ENCODE data around the gene PRCP.

The PRCP gene

DNA sequence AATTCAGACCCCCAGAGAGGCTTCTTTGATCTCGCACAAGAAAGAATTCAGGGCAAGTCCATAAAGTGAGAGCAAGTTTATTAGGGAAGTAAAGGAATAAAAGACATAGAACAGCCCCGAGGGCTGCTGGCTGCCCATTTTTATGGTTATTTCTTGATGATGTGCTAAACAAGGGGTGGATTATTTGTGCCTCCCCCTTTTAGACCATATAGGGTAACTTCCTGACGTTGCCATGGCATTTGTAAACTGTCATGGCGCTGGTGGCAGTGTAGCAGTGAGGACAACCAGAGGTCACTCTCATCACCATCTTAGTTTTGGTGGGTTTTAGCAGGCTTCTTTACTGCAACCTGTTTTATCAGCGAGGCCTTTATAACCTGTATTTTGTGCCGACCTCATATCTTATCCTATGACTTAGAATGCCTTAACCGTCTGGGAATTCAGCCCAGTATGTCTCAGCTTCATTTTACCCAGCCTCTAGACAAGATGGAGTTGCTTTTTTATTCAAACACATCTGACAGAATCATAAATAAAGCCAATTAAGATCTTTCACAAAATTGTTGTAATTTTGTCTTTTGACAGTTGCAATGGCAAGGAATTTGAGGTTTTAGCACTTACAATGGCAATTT is 8.9 kb upstream of the PRCP start:
- in situ Hi-C loops (cut with HindIII; ENCODE audit: low pct_ligation_motif_present, low sequenced_read_pairs), result loop anchor here (25.0 kb wide), 1 partner anchor 253 kb away; the partner anchor contains the start of gene PCF11
- no peaks in the 10 kb centered on the region for H3K36me3 ChIP-seq (replicated peaks)
- peak; percentile 22 for DNase-seq

GRCh38 chr11:82908311-82908710 is 8.1 kb upstream of the PRCP start:
- no peak overlapping the region for H3K4me3 ChIP-seq (ENCODE audit: low read depth, low read length)
- in situ Hi-C loops (cut with HindIII; ENCODE audit: low pct_ligation_motif_present, low sequenced_read_pairs), result loop anchor here (25.0 kb wide), 1 partner anchor 254 kb away; the partner anchor contains the start of gene PCF11
- H3K27me3 ChIP-seq (replicated peaks), result no peaks in the 10 kb centered on the region
- no peaks in the 10 kb centered on the region for H3K36me3 ChIP-seq (replicated peaks)
- DNase-seq, result no peak
- TF ChIP-seq CTCF (IDR thresholded peaks at IDR 0.05; ENCODE audit: low read depth, low read length, missing control alignments), result no peak
- no peak overlapping the region for H3K27ac ChIP-seq

More for the DNA sequence above, 8.9 kb upstream of the PRCP start:
- no peak overlapping the region for H3K27ac ChIP-seq
- no peak for TF ChIP-seq CTCF (IDR thresholded peaks at IDR 0.05; ENCODE audit: low read depth, low read length, missing control alignments)
- H3K4me3 ChIP-seq (ENCODE audit: low read depth, low read length), result no peak overlapping the region
- no peaks in the 10 kb centered on the region for H3K27me3 ChIP-seq (replicated peaks)

GRCh38 chr11:82907371-82907770 is 7.1 kb upstream of the PRCP start:
- no peak overlapping the region for H3K27ac ChIP-seq

GRCh38 chr11:82906931-82907330 is 6.7 kb upstream of the PRCP start:
- Histone ChIP-seq H3K27ac (no peak overlapping the region), H3K36me3 (replicated peaks) (no peaks in the 10 kb centered on the region), H3K27me3 (replicated peaks) (no peaks in the 10 kb centered on the region), H3K4me3 (ENCODE audit: low read depth, low read length) (peak overlapping the region; percentile 30)
- in situ Hi-C loops (cut with HindIII; ENCODE audit: low pct_ligation_motif_present, low sequenced_read_pairs), result loop anchor here (25.0 kb wide), 1 partner anchor 255 kb away; the partner anchor contains the start of gene PCF11
- no peak for DNase-seq
- TF ChIP-seq CTCF (IDR thresholded peaks at IDR 0.05; ENCODE audit: low read depth, low read length, missing control alignments), result no peak

More at GRCh38 chr11:82907371-82907770, 7.1 kb upstream of the PRCP start:
- in situ Hi-C loops (cut with HindIII; ENCODE audit: low pct_ligation_motif_present, low sequenced_read_pairs), result loop anchor here (25.0 kb wide), 1 partner anchor 255 kb away; the partner anchor contains the start of gene PCF11
- no peaks in the 10 kb centered on the region for H3K27me3 ChIP-seq (replicated peaks)
- DNase-seq, result no peak
- no peak overlapping the region for H3K4me3 ChIP-seq (ENCODE audit: low read depth, low read length)
- H3K36me3 ChIP-seq (replicated peaks), result no peaks in the 10 kb centered on the region
- TF ChIP-seq CTCF (IDR thresholded peaks at IDR 0.05; ENCODE audit: low read depth, low read length, missing control alignments), result no peak

DNA sequence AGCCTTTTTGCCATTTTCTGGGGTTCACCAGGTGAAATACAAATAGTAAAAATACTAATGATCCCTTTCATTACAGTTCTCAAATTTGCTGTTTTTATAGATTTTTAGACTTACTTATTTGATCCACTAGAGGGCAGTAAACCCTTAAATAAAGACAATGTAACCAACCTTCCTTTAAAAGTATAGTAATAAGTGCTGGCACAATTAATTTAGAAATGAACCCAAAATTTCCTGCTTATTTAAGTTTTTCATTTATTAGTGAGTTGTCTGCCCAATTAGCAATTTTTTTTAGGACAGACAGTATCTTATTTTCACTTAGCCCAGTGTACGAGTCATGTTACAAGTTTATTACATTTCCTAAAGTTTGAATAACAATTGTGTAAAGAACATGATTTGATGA is 6.0 kb upstream of the PRCP start:
- no peak for DNase-seq
- H3K27me3 ChIP-seq (replicated peaks), result no peaks in the 10 kb centered on the region
- TF ChIP-seq CTCF (IDR thresholded peaks at IDR 0.05; ENCODE audit: low read depth, low read length, missing control alignments), result peak; percentile 13
- in situ Hi-C loops (cut with HindIII; ENCODE audit: low pct_ligation_motif_present, low sequenced_read_pairs), result loop anchor here (25.0 kb wide), 1 partner anchor 256 kb away; the partner anchor contains the start of gene PCF11
- no peaks in the 10 kb centered on the region for H3K36me3 ChIP-seq (replicated peaks)
- H3K4me3 ChIP-seq (ENCODE audit: low read depth, low read length), result no peak overlapping the region
- H3K27ac ChIP-seq, result no peak overlapping the region

Measured in brain microvascular endothelial cell (primary cell).